ENCODE data around the gene MGRN1.

Gene MGRN1

GRCh38 chr16:4729876-4730275 lies 105.2 kb downstream of the MGRN1 start:
- no peak overlapping the region for H3K4me3 ChIP-seq (replicated peaks; ENCODE audit: low read depth, low read length)
- no peak for DNase-seq (ENCODE audit: extremely low read depth, low read depth)
- TF ChIP-seq, protein P1, sequence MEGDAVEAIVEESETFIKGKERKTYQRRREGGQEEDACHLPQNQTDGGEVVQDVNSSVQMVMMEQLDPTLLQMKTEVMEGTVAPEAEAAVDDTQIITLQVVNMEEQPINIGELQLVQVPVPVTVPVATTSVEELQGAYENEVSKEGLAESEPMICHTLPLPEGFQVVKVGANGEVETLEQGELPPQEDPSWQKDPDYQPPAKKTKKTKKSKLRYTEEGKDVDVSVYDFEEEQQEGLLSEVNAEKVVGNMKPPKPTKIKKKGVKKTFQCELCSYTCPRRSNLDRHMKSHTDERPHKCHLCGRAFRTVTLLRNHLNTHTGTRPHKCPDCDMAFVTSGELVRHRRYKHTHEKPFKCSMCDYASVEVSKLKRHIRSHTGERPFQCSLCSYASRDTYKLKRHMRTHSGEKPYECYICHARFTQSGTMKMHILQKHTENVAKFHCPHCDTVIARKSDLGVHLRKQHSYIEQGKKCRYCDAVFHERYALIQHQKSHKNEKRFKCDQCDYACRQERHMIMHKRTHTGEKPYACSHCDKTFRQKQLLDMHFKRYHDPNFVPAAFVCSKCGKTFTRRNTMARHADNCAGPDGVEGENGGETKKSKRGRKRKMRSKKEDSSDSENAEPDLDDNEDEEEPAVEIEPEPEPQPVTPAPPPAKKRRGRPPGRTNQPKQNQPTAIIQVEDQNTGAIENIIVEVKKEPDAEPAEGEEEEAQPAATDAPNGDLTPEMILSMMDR (IDR thresholded peaks at IDR 0.05; ENCODE audit: low read depth, low read length, missing control alignments), result no peak

DNA sequence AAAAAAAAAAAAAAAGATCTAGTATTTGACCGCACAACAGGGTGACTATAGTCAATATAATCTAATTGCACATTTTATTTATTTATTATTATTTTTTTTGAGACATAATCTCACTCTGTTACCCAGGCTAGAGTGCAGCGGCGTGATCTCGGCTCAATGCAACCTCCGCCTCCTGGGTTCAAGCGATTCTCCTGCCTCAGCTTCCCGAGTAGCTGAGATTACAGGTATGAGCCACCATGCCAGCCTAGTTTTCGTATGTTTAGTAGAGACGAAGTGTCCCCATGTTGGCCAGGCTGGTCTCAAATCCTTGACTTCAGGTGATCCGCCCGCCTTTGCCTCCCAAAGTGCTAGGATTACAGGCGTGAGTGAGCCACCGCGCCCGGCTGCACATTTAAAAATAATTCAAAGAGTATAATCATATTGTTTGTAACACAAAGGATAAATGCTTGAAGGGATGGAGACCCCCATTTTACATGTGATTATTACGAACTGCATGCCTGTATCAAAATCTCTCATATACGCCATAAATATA lies 108.7 kb downstream of the MGRN1 start:
- TF ChIP-seq, protein P1 (IDR thresholded peaks at IDR 0.05; ENCODE audit: low read depth, low read length, missing control alignments), result no peak

GRCh38 chr16:4733747-4734062 lies 109.1 kb downstream of the MGRN1 start:
- peak overlapping the region; percentile 90 for H3K4me3 ChIP-seq (replicated peaks; ENCODE audit: low read depth, low read length)
- TF ChIP-seq, protein P1 (IDR thresholded peaks at IDR 0.05; ENCODE audit: low read depth, low read length, missing control alignments), result no peak
- no peak for DNase-seq (ENCODE audit: extremely low read depth, low read depth)

More for the DNA sequence above, 108.7 kb downstream of the MGRN1 start:
- no peak for DNase-seq (ENCODE audit: extremely low read depth, low read depth)
- peak overlapping the region; percentile 90 for H3K4me3 ChIP-seq (replicated peaks; ENCODE audit: low read depth, low read length)

DNA sequence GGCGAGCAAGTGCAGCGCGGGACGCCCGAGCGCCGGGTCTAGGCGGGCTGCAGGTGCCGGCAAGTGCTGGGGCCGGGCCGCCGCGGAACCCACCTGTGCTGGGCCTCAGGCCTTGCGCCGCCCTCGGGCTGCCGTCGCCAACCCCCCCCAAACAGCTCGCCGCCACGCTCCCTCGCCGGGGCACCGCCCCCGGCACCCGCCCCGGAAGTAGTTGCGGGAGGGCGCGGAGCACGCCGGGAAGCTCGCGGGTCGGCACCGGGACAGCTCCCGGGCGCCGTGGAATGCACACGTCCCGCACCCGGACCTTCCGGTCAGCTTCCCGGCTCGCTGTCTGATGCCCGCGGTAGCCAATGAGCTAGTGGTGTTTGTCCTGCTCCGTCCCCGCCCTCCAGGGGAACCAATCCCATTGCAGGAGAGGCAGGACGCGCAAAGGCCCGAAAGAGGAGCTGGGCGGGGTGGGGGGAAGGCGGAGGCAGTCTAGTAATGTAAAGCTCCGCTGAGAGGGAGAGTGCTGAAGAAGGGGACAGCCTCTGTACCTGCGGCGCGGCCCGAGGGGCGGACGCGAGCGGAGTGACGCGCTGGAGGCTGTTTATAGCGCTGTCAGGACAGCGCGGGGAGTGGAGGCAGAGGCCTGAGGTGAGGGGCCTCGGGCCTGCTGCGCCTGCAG lies 109.6 kb downstream of the MGRN1 start, which contains the start of the genes ANKS3 and DNAAF8:
Gene ANKS3 (minus strand): TSS at position 209 of the 667 bp plus-strand sequence. CDS start 4,122 bp downstream, outside the sequence.
Gene DNAAF8 (plus strand): TSS at position 475 of the 667 bp plus-strand sequence. CDS start 1,978 bp downstream, outside the sequence.
- TF ChIP-seq, protein P1 (IDR thresholded peaks at IDR 0.05; ENCODE audit: low read depth, low read length, missing control alignments), result no peak

GRCh38 chr16:4734730-4735535 lies 110.3 kb downstream of the MGRN1 start:
- H3K4me3 ChIP-seq (replicated peaks; ENCODE audit: low read depth, low read length), result peak overlapping the region; percentile 90
- peak; percentile 21 for DNase-seq (ENCODE audit: extremely low read depth, low read depth)
- TF ChIP-seq, protein P1 (IDR thresholded peaks at IDR 0.05; ENCODE audit: low read depth, low read length, missing control alignments), result no peak

More for the DNA sequence above, 109.6 kb downstream of the MGRN1 start, which contains the start of the genes ANKS3 and DNAAF8:
- H3K4me3 ChIP-seq (replicated peaks; ENCODE audit: low read depth, low read length), result peak within 1 kb of the TSS; percentile 90
- peak; percentile 86 for DNase-seq (ENCODE audit: extremely low read depth, low read depth)

GRCh38 chr16:4736546-4736945 lies 111.9 kb downstream of the MGRN1 start:
- no peak for DNase-seq (ENCODE audit: extremely low read depth, low read depth)
- H3K4me3 ChIP-seq (replicated peaks; ENCODE audit: low read depth, low read length), result no peak overlapping the region
- TF ChIP-seq, protein P1 (IDR thresholded peaks at IDR 0.05; ENCODE audit: low read depth, low read length, missing control alignments), result no peak

Measured in HFF-Myc (cell line).